Stimulated activated CD8-positive, alpha-beta memory T cell treated with anti-CD3 and anti-CD28 coated beads, Interleukin-2, amount 100 ng/mL, for 1 hour (primary cell): ENCODE results near the gene CENPP.

Source experiments
- DNase-seq, 2 donors: peaks; one replicate each; pipeline ENCODE4 v3.0.0-alpha.2; 2020; ENCODE audit warnings: low read depth in 2 of 2

CENPP gene

GRCh38 chr9:92637886-92638620 is 312.3 kb downstream of the CENPP start:
- no peak for DNase-seq

DNA sequence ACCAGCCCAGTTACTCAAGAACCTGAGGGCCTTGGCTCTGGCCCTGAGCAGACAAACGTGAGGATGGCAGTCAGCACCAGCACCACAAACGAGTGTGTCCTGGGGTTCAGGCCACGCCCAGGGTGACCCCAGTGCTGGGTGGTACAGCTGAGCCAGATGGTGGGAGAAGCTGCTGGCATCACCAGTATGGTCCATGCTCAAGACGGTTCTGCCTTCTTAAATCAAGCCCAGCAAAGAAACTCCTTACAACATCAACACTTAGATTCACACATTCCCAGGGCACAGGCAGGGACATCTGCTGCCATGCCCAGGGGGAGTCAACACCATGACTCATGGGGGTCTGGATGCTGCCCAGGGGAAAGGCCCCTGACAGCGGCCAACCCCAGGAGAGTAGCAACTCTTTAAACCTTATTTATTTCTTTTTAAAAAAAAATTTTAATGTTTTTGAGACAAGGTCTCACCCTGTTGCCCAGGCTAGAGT is 312.9 kb downstream of the CENPP start:
- DNase-seq, result no peak

GRCh38 chr9:92639124-92639523 is 313.4 kb downstream of the CENPP start:
- no peak for DNase-seq

DNA sequence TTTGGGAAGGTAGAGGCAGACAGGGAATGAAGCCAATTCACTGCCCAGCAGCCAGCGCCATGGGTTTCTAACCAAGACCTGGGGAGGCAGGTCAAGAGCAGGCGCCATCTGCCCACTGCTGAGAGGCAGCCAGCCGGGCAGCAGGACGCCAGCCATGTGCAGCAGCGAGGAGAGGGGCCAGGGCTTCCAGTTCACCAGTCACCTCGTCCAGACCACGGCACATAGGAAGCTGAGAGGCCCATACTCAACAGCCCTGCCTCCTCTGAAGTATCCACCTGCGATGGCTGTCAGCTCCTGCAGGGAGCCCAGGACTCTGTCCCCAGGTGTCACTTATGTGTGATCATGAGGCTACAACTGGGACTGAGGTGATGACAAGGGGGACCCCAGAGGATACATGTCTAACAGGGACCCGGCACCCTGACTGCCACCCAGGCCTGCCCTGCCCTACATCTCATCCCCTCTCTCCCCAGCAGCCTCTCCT is 314.1 kb downstream of the CENPP start:
- DNase-seq, result no peak

DNA sequence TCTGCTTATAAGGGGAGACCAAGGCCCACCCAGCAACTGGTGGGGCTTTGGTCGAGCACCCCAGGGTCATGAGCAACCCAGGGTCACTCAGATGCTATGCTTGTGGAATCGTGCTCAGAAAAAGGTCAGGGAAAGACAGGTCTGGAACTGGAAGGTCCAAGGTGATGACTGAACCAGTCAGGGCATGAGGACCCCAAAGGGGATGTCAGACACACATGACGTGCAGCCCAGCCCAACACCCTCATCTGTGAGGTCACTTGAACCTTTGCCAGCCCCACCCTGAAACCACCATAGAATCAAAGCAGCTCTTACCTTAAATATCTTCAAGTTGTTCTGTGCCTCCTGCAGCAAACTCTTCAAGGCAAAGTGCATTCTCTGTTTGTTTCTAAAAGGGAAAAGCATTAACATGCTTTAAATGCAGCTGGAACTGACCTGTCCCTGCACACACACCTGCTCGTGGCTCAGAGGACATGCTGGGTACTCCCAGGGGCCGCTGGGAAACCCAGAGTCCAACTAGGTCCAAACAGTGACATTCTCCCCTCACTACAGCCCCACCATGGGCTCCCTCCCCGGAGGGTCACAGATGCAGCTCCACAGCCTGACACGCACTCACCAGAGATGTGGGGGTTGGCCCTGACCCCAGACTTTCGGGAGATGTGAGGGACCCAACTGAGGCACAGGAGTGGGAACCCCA is 314.8 kb downstream of the CENPP start:
- no peak for DNase-seq

DNA sequence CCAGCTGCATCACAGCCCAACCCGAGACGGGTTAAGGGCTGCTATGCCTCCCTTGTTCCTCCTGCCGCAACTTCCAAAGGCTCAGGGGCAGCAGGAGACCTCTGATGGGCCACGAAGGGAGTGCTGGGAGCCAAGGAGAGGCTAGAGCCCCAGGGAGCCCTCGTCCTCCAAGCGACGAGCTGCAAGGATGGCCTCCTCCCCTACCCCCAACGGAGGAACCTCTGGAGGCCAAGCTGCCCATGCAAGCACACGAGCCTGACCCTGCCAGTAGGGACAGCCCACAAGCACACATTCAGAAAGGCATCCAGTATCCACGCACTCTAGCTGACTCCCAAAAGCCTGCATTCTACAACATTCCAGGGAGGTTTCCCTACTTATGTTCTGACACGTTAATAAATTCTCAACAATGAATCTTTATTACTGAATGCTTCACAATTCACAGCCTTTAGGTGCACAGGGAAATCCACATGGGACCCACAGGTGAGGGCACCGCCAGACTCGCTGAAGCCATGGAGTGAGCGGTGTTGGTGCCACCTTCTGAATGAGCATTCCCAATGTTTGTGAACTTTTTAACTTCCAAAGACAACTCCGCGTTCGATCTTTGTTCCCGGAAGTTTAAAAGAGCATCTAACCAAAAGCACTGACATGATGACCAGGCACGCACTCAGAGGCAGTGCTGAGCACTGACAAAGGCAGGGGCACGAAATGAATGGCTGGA is 315.5 kb downstream of the CENPP start:
- DNase-seq, result no peak

DNA sequence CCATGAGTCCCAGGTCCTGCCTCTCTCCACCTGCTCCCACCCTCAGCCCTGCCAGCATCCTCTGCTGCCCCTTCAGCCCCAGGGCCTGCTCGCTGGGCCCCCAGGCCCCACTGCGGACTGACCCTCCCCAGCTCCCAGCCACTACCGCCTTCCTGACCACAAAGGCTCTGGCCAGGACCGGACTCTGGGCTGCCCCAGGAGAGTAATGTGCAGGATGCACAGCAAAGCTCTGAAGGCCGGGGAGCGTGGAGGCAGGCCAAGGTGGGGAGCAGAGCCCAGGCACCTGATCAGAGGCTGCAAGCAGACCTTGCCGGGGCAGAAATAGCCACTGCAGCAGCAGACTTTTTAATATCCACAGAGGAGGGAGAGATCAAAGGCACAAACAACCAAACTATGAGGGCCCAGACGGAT is 316.3 kb downstream of the CENPP start:
- DNase-seq, result no peak

DNA sequence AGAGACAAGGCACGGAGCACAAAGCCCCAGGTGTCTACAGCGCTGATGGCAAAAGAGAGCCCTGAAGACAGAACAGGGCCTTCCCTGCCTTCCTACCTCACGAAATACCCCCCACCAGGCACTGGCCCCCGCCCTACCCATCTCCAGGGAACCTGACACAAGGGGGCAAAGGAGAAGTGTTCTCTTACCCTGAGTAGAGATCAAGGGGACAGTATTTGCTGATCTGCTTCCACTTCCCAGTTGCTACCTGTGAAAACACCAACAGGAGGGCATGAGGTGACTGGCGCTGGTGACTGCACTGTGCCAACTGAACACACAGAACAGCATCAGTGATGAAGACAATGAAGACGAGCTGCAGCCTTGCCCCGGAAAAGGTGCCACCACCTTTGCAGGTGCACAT is 316.8 kb downstream of the CENPP start:
- DNase-seq, result no peak

DNA sequence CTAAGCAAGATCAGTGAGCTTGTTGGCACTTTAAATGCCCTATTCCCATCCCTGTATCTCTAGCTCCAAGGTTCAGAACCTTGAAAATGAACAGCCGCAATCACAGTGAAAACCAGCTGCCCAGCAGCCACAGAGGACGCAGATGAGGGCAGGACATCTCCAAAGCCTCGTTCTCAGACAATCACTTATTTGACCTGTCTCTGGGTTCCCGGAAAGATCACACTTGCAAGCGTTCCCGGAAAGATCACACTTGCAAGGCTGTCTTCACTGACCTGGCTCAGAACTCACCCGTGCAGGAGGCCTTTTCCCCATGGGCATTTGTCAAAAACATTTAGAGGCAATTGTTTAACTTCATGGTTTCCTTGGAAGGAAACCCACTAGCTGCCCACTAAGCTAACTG is 318.5 kb downstream of the CENPP start:
- no peak for DNase-seq

DNA sequence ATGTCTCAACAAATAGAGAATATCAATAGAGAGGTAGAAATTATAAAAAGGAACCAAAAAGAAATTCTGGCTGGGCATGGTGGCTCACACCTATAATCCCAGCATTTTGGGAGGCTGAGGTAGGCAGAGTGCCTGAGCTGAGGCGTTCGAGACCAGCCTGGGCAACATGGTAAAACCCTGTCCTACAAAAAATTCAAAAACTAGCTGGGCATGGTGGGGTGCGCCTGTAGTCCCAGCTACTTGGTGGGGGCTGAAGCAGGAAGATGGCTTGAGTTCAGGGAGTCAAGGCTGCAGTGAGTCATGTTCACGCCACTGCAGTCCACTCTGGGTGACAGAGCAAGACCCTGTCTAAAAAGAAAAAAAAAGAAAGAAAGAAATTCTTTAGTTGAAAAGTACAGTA is 319.3 kb downstream of the CENPP start:
- no peak for DNase-seq

DNA sequence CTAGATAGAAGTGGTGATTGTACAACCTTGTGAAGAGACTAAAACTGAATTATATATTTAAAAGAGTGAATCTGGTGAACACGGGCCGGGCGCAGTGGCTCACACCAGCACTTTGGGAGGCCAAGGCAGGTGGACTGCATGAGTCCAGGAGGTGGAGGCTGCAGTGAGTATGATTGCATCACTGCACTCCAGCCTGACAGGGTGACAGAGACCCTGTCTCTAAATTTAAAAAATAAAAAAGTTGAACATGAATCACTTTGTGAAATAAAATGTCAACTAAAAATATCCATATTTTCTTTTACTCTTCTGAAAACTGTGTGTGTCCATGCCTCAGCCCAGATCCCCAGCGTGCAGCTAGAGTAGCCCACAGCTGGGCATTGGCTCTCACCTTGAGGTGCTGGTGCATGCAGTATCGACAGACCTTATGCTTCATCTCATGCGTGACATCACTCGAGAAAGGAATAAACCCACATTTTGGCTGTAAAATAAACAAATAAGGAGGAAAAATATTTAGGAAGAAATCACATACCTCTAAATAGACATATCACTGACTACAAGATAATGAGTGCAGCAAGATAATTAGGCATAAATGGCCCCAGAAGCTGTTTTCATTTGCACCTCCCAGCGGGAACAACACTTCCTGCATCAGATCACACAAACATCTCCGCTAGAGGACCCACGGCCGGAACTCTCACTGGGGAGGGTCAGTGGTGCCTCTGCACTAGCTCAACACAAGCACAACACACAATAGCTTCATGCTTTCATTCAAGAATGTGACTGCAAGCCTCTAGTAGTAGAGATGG is 322.1 kb downstream of the CENPP start:
- no peak for DNase-seq

GRCh38 chr9:92648474-92648971 is 322.8 kb downstream of the CENPP start:
- no peak for DNase-seq

DNA sequence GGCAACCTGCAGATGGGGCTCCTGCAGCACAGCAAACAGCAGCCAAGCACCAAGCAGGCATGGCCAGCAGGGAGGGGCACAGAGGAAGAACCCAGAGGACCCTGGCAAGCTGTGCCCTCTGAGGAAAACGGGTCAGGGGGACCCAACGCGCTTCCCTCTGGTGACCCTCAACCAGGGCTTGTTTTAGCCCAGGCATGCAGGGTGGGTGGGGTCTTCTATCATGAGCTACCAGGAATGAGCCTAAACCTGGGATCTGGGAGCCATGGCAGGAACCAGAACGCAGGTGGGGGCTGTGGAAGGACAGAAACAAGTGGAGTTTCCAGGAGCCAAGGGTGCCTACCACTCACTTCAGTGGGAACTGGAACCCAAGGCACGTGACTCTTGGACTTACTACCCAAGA is 323.3 kb downstream of the CENPP start:
- DNase-seq, result no peak

GRCh38 chr9:92650296-92650695 is 324.5 kb downstream of the CENPP start:
- DNase-seq, result no peak

GRCh38 chr9:92650839-92651621 is 325.3 kb downstream of the CENPP start:
- DNase-seq, result no peak

DNA sequence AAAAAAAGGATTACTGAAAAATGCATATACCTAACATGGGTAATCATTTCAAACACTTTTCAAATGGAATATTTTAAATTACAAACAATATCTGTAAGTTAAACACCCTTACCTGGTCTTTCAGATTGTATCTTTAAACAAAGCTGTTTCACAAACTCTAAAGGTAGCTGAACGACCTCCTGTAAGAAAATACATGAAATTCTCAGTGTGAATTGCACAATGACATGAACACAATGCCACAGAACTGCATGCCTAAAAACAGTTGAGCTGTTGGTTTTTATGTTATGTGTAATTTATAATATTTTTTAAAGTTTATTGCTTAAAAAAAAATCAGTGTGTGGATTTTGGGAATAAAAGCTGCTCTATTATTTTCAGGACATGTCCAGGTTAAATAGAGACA is 326.7 kb downstream of the CENPP start:
- no peak for DNase-seq

GRCh38 chr9:92654481-92655301 is 328.9 kb downstream of the CENPP start:
- DNase-seq, result no peak

DNA sequence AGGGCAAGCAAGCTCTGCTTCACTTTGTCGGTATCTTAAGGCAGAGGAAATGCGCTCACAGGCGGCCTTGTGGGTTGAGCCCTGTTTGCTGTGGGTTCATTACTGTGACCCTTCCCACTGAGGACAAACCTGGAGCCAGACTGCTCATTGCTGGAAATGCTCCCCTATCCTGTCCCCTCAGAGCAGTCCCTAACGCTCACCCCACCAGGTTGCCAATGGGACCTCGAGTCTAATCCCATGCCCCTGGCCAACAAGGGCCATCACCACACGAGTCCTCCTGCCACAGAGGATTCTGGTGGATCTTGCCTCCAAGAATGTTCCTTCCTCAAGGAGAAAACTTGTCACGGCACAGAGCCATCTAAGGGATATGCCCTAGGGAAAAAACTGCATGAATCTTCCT is 329.6 kb downstream of the CENPP start:
- DNase-seq, result no peak

GRCh38 chr9:92655896-92656536 is 330.3 kb downstream of the CENPP start:
- no peak for DNase-seq
